Osteocyte (in vitro differentiated cells): Measurements from ENCODE around the gene CRYBG2. TPM values are rescaled to one million over a fixed set of nuclear protein-coding genes. Genes with fewer than 3 reads are reported as not detected.

Experiments used
- DNase-seq: peaks from one replicate; pipeline ENCODE4 v3.0.0; 2021; ENCODE audit warnings: mixed read lengths; ENCODE audit not compliant: unreplicated experiment; ENCODE audit errors: extremely low spot score
- H3K27ac Mint-ChIP-seq: one replicate; pipeline ENCODE4 v1.8.0; 2021; ENCODE audit warnings: mild to moderate bottlenecking, mixed read lengths; ENCODE audit not compliant: unreplicated experiment
- H3K27me3 Mint-ChIP-seq: one replicate; pipeline ENCODE4 v1.8.0; 2021; ENCODE audit warnings: mixed read lengths; ENCODE audit not compliant: unreplicated experiment
- H3K36me3 Mint-ChIP-seq: one replicate; pipeline ENCODE4 v1.8.0; 2021; ENCODE audit warnings: mixed read lengths; ENCODE audit not compliant: unreplicated experiment
- H3K4me1 Mint-ChIP-seq: one replicate; pipeline ENCODE4 v1.8.0; 2021; ENCODE audit warnings: mixed read lengths; ENCODE audit not compliant: unreplicated experiment
- H3K4me3 Mint-ChIP-seq: one replicate; pipeline ENCODE4 v1.8.0; 2021; ENCODE audit warnings: mild to moderate bottlenecking, moderate library complexity, mixed read lengths; ENCODE audit not compliant: unreplicated experiment
- H3K9me3 Mint-ChIP-seq: one replicate; pipeline ENCODE4 v1.8.0; 2021; ENCODE audit warnings: mixed read lengths; ENCODE audit not compliant: unreplicated experiment
- CTCF ChIP-seq: fragments of 200-600 bp; sonication (generic); IDR thresholded peaks from 2 replicates; pipeline ENCODE4 v1.5.0; 2021; ENCODE audit warnings: antibody characterized with exemption, mild to moderate bottlenecking, moderate library complexity
- total RNA-seq: library from RNA; stranded (reverse); gene quantifications from 2 replicates; pipeline ENCODE4 v1.2.1, GENCODE V29; 2021

The CRYBG2 gene
- total RNA-seq, 1 donor from 2014 or later, result not detected

DNA sequence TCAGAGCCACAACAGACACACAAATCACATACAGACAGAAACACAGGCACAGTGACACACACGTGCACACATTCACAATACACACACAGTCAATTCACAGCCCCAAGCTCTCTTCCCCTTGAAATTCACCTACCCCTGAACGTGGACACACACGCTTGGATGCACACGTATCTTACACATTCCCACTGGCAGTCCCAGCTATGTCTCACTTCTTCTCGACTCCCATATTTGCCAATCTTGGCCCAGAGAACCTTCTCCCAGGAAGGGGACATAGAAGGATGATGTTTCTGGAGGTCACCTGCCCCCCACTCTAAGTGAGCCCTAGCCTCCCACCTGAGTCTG, 1.6 kb downstream of the CRYBG2 start:
- H3K4me3 Mint-ChIP-seq, result no peak overlapping the region
- H3K27ac Mint-ChIP-seq, result no peak overlapping the region
- no peak for TF ChIP-seq CTCF

DNA sequence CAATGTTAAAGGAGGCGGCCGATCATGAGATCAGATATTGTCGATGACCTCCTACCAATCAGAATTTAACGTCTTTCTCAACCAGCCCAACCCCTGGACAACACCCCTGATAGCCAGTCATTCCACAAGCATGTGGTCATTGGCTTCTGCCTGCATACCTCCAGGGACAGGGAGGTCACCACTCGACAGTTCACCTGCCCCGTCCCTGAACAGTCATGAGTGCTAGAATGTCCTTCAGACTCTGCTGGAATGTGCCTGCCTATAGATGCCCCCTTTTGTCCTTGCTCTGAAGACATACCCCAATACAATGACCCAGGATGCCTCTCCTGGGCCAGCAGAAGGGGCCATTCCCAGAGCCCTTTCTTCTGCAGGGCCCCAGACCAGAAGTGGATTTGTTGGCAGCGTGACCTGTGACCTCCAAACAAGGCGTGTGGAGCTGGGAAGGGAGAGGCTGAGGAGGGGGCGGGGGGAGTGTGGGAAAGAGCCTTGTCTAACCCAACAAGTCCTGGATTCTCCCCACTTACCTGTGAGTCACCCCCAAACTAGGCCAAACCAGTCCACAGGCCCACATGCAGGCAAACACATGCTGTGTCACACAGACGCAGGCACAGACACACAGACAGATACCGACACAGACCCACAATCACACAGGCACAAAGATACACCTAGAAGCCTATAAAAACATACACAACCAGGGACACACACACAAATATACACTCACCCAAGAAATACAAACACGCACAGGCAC, 2.2 kb downstream of the CRYBG2 start:
- no peak for TF ChIP-seq CTCF
- no peaks in the 10 kb centered on the region for H3K9me3 Mint-ChIP-seq
- no peak overlapping the region for H3K4me3 Mint-ChIP-seq
- no peaks in the 10 kb centered on the region for H3K36me3 Mint-ChIP-seq
- no peak overlapping the region for H3K27ac Mint-ChIP-seq
- DNase-seq, result no peak
- peaks cover 1% of the 10 kb centered on the region for H3K4me1 Mint-ChIP-seq
- H3K27me3 Mint-ChIP-seq, result peaks cover 5% of the 10 kb centered on the region

More for the DNA sequence above, 1.6 kb downstream of the CRYBG2 start:
- Mint-ChIP-seq H3K4me1 (peaks cover 1% of the 10 kb centered on the region), H3K27me3 (peaks cover 7% of the 10 kb centered on the region), H3K36me3 (no peaks in the 10 kb centered on the region), H3K9me3 (no peaks in the 10 kb centered on the region)
- DNase-seq, result no peak

DNA sequence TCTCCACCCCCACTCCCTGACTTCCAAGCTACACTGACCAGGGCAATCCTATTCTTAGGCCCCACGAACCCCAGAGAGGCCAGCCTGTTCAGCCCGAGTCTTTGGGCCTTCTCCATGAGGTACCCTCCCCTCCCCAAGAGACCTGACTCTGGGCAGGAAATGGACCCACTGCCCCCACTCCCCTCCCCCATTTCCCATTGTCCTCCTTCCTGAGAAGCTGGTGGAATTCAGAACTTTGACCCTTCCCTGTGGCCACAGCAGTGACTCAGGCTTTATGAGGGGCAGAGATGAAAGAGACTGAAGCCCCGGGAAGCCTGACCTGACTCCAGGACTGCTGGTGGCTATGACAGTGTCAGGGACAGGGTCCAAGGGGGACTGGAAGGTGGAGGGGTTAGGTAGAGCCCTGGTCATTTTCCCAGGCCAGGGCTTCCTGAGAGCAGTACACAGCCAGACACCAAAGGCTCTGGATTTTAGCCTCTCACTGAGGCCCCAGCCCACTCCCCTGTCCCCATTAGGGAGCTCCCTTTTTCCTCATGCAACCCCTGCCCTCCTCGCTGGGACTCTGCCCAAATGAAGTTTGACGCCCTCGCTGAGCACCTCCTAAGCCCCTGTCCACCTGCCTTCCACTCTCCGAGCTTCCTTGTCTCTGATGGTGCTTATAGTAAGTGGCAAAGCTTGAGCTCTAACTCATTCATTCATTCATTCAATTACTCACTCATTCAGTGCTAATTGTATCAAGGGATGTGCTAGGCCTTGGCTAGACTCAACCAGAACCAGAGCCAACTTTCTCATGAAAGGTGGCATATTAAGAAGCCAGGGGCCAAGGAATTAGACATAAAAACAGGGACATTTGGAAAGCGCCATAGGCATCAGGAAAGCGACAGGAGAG, 3.0 kb downstream of the CRYBG2 start:
- no peak overlapping the region for H3K4me3 Mint-ChIP-seq
- no peaks in the 10 kb centered on the region for H3K36me3 Mint-ChIP-seq
- H3K4me1 Mint-ChIP-seq, result peaks cover 1% of the 10 kb centered on the region
- H3K27ac Mint-ChIP-seq, result no peak overlapping the region
- DNase-seq, result no peak
- no peaks in the 10 kb centered on the region for H3K9me3 Mint-ChIP-seq
- H3K27me3 Mint-ChIP-seq, result peaks cover 5% of the 10 kb centered on the region
- TF ChIP-seq CTCF, result no peak

DNA sequence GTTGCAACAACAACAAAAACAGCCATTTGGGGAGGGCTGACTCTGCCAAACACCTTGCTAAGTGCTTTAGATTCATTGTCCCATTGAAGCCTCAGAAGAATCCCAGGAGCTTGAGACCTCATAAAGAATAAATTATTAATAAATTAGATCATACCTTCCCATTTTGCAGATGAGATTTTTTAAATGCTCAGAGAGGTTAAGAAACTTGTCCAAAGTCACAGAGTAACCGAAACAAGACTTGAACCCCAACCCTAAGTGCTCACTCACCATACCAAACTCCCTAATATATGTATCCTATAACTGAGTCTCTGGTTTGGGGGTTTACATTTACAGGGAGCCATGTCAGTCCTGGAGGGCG, 3.6 kb downstream of the CRYBG2 start:
- Mint-ChIP-seq H3K27me3 (no peaks in the 10 kb centered on the region), H3K27ac (no peak overlapping the region), H3K4me1 (peaks cover 1% of the 10 kb centered on the region), H3K9me3 (no peaks in the 10 kb centered on the region), H3K4me3 (no peak overlapping the region), H3K36me3 (no peaks in the 10 kb centered on the region)
- DNase-seq, result no peak
- no peak for TF ChIP-seq CTCF

DNA sequence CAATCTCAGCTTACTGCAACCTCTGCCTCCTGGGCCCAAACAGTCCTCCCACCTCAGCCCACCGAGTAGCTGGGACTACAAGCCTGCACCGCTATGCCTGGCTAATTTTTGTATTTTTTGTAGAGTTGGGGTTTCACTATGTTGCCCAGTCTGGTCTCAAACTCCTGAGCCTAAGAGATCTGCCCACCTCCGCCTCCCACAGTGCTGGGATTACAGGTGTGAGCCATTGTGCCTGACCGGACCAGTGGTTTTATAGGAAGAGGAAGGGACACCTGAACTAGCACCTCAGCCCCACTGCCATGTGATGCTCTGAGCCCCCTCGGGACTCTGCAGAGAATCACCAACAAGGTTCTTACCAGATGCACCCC, 4.1 kb downstream of the CRYBG2 start:
- peaks cover 1% of the 10 kb centered on the region for H3K4me1 Mint-ChIP-seq
- no peak for TF ChIP-seq CTCF
- H3K9me3 Mint-ChIP-seq, result no peaks in the 10 kb centered on the region
- H3K27me3 Mint-ChIP-seq, result no peaks in the 10 kb centered on the region
- H3K36me3 Mint-ChIP-seq, result no peaks in the 10 kb centered on the region
- H3K4me3 Mint-ChIP-seq, result no peak overlapping the region
- H3K27ac Mint-ChIP-seq, result no peak overlapping the region
- no peak for DNase-seq
